ENCODE measurements around the gene CACNA2D1.

DNA sequence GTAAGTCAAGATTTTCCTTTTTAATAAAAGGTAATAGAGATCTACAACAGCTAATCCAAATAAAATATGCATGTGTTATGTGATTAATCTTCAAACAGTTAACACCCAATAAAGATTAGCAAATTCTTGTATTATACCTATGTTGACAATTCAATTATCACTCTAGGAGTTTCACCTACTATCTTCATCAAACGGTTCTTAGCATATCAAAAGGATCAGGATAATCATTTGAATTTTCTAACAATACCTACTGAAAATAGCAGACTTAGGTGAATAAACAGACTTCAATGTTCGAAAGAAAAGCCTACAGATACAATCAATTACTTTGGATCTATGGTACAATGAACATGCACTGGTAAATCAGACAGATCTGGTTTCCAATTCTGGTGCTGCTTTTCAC, 268.3 kb downstream of the CACNA2D1 start:
- TF ChIP-seq, protein P1, sequence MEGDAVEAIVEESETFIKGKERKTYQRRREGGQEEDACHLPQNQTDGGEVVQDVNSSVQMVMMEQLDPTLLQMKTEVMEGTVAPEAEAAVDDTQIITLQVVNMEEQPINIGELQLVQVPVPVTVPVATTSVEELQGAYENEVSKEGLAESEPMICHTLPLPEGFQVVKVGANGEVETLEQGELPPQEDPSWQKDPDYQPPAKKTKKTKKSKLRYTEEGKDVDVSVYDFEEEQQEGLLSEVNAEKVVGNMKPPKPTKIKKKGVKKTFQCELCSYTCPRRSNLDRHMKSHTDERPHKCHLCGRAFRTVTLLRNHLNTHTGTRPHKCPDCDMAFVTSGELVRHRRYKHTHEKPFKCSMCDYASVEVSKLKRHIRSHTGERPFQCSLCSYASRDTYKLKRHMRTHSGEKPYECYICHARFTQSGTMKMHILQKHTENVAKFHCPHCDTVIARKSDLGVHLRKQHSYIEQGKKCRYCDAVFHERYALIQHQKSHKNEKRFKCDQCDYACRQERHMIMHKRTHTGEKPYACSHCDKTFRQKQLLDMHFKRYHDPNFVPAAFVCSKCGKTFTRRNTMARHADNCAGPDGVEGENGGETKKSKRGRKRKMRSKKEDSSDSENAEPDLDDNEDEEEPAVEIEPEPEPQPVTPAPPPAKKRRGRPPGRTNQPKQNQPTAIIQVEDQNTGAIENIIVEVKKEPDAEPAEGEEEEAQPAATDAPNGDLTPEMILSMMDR (IDR thresholded peaks at IDR 0.05): no peak
- no peak for TF ChIP-seq POLR2A (IDR thresholded peaks at IDR 0.05)
